DOHH2 (cell line): ENCODE results near the gene MEIS3.

Experiments used
- CTCF ChIP-seq: fragments of 200-600 bp; sonication (generic); IDR thresholded peaks from one replicate; pipeline ENCODE4 v1.5.1; 2014; ENCODE audit warnings: antibody characterized with exemption, mild to moderate bottlenecking, low read depth, low read length; ENCODE audit not compliant: poor library complexity, severe bottlenecking
- EZH2phosphoT487 ChIP-seq: fragments of 200-600 bp; sonication (generic); IDR thresholded peaks from 2 replicates; pipeline ENCODE4 v1.6.1; 2017; ENCODE audit warnings: borderline replicate concordance, mild to moderate bottlenecking, antibody characterized with exemption, low read length, moderate library complexity, mixed read lengths

DNA sequence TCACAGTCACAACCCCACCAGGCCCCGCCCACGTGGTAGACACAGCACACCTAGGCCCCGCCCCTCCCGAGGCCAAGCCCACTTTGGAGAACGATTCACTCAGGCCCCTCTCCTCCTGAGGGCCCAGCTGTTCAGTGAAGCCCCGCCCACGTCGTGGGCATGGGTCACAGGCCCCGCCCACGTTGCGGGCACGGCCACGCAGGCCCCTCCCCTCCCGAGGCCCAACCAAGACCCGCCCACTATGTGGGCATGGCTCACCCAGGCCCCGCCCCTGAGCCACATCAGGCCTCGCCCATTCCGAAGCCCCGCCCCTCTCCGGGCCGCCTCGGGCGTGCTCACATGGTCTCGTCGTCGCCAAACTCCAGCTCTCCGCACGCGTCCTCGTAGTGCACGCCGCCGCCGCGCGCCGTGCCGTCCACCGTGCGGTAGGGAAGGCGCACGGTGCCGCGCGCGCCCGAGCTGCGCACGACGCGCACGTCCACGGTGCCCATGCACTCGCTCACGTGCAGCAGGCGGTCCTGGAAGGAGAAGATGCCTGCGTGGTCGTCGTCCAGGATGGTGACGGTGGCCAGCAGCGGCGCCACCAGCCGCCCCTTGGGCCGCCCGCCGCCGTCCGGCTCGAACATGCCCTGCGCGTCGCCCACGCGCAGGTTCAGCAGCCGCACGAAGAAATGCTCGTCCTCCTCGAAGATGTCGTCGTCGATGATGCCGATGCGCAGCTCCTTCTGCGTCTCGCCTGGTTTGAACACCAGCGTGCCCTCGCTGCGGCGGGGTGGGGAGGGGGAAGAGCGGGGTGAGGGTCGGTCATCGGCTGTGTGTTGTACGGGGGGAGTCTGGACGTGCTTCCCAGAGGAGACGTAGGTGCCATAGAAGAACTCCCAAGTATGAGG lies 28.4 kb upstream of the MEIS3 start:
- TF ChIP-seq CTCF (no peak), EZH2phosphoT487 (no peak)
